Mesendoderm (in vitro differentiated cells): Measurements from ENCODE around the gene ARSJ.

Experiments used
- DNase-seq: peaks from one replicate; pipeline ENCODE4 v3.0.0; 2013
- H2AK5ac ChIP-seq: 2 replicates; pipeline ENCODE4 v1.6.1; 2013; ENCODE audit warnings: low read length, inconsistent platforms
- H2BK120ac ChIP-seq: 2 replicates; pipeline ENCODE4 v1.6.1; 2013; ENCODE audit warnings: low read depth, mild to moderate bottlenecking, low read length, moderate library complexity, mixed read lengths
- H2BK15ac ChIP-seq: replicated peaks from 2 replicates; pipeline ENCODE4 v1.6.1; 2013; ENCODE audit warnings: low read depth, mild to moderate bottlenecking, moderate library complexity
- H2BK5ac ChIP-seq: 2 replicates; pipeline ENCODE4 v1.6.1; 2013; ENCODE audit warnings: low read length, inconsistent platforms
- H3K18ac ChIP-seq: 2 replicates; pipeline ENCODE4 v1.6.1; 2013; ENCODE audit warnings: mild to moderate bottlenecking, low read length, mixed read lengths
- H3K23ac ChIP-seq: one replicate; pipeline ENCODE4 v1.6.1; 2013; ENCODE audit warnings: low read length
- H3K27ac ChIP-seq: 2 replicates; pipeline ENCODE4 v1.5.1; 2013; ENCODE audit warnings: low read depth, mild to moderate bottlenecking, inconsistent platforms, low read length, moderate library complexity
- H3K27me3 ChIP-seq: 2 replicates; pipeline ENCODE4 v1.6.1; 2013; ENCODE audit warnings: low read length, control low read depth, mild to moderate bottlenecking, inconsistent platforms; ENCODE audit not compliant: insufficient read depth, poor library complexity
- H3K36me3 ChIP-seq: 2 replicates; pipeline ENCODE4 v1.6.1; 2013; ENCODE audit warnings: low read length, inconsistent platforms; ENCODE audit not compliant: control insufficient read depth, insufficient read depth
- H3K4ac ChIP-seq: one replicate; pipeline ENCODE4 v1.6.1; 2013; ENCODE audit warnings: low read depth, mild to moderate bottlenecking, low read length, moderate library complexity
- H3K4me1 ChIP-seq: 2 replicates; pipeline ENCODE4 v1.6.1; 2013; ENCODE audit warnings: low read depth, low read length, inconsistent platforms; ENCODE audit not compliant: control insufficient read depth
- H3K4me2 ChIP-seq: 2 replicates; pipeline ENCODE4 v1.6.1; 2013; ENCODE audit warnings: low read length
- H3K4me3 ChIP-seq: 2 replicates; pipeline ENCODE4 v1.5.1; 2013; ENCODE audit warnings: mild to moderate bottlenecking, low read length
- H3K56ac ChIP-seq: one replicate; pipeline ENCODE4 v1.6.1; 2013; ENCODE audit warnings: low read length
- H3K79me1 ChIP-seq: 2 replicates; pipeline ENCODE4 v1.6.1; 2013; ENCODE audit warnings: low read length, inconsistent platforms
- H3K79me2 ChIP-seq: 2 replicates; pipeline ENCODE4 v1.6.1; 2013; ENCODE audit warnings: mild to moderate bottlenecking, low read length; ENCODE audit not compliant: control insufficient read depth, insufficient read depth
- H3K9ac ChIP-seq: 2 replicates; pipeline ENCODE4 v1.6.1; 2013; ENCODE audit warnings: low read length, inconsistent platforms
- H4K5ac ChIP-seq: one replicate; pipeline ENCODE4 v1.6.1; 2013; ENCODE audit warnings: low read length
- H4K8ac ChIP-seq: one replicate; pipeline ENCODE4 v1.6.1; 2013; ENCODE audit warnings: low read depth, mild to moderate bottlenecking, control low read depth, low read length, moderate library complexity
- WGBS: extraction: QIAGEN DNeasy Blood & Tissue Kit; methylation state at CpG from one replicate; pipeline ENCODE4 v1.1.7; 2013; ENCODE audit warnings: low lambda C conversion rate, missing lambda C conversion rate; ENCODE audit not compliant: insufficient coverage; ENCODE audit errors: extremely low coverage; 5-methylcytosine and 5-hydroxymethylcytosine counted together

The ARSJ gene

DNA sequence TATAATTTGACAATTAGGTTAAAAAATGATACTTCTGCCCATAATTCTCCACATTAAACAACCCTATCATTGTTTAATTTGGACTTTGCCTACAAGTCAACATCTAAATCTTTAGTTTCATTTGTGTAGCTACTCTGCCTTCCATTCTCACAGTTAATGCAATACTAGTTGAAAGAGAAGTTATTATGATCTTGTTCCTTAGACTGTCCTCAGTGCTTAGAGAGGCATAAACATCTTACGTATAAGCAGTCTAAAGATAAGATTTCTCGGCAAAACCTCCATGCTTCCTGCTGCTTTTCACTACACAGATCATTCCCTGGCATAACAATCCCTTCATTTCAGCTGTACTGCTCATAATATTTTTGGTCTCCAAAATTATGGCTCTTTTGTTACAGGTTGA, 112.8 kb downstream of the ARSJ start:
- no peak overlapping the region for H4K5ac ChIP-seq
- no peak overlapping the region for H3K4me3 ChIP-seq
- no peak overlapping the region for H3K9ac ChIP-seq
- no peaks in the 10 kb centered on the region for H3K27me3 ChIP-seq
- no peak overlapping the region for H3K23ac ChIP-seq
- no peak overlapping the region for H3K4me2 ChIP-seq
- H2BK120ac ChIP-seq, result no peak overlapping the region
- H3K27ac ChIP-seq, result no peak overlapping the region
- no peaks in the 10 kb centered on the region for H3K4me1 ChIP-seq
- no CpG with 5 or more reads among the region's 2 CpGs for WGBS
- H3K36me3 ChIP-seq, result no peaks in the 10 kb centered on the region
- DNase-seq, result no peak
- H3K79me2 ChIP-seq, result no peaks in the 10 kb centered on the region
- H4K8ac ChIP-seq, result no peak overlapping the region
- H3K56ac ChIP-seq, result no peak overlapping the region
- no peak overlapping the region for H2AK5ac ChIP-seq
- no peak overlapping the region for H3K4ac ChIP-seq
- H2BK5ac ChIP-seq, result no peak overlapping the region
- H3K79me1 ChIP-seq, result no peaks in the 10 kb centered on the region
- no peak overlapping the region for H3K18ac ChIP-seq
- H2BK15ac ChIP-seq, result no peak overlapping the region

DNA sequence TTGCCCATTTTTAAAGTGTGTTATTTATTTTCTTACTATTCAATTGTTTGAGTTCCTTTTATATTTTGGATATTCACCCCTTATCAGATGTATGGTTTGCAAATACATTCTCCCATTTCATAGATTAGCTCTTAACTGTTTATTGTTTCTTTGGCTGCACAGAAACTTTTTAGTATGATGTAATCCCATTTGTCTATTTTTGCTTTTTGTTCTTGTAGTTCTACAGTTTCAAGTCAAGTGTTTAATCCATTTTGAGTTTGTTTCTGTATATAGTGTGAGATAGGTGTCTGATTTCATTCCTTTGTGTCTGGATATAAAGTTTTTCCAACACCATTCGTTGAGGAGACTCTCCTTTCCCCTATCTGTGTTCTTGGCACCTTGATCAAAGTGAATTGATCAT, 120.5 kb downstream of the ARSJ start:
- H3K4me3 ChIP-seq, result no peak overlapping the region
- no CpG with 5 or more reads among the region's 1 CpG for WGBS

GRCh38 chr4:113851816-113852215, 127.6 kb downstream of the ARSJ start:
- Histone ChIP-seq H3K79me1 (no peaks in the 10 kb centered on the region), H3K36me3 (no peaks in the 10 kb centered on the region), H3K27ac (no peak overlapping the region), H3K4me2 (no peak overlapping the region), H3K9ac (no peak overlapping the region), H4K5ac (no peak overlapping the region), H2BK15ac (no peak overlapping the region), H3K79me2 (no peaks in the 10 kb centered on the region), H3K4ac (no peak overlapping the region), H4K8ac (no peak overlapping the region), H3K18ac (no peak overlapping the region), H3K27me3 (no peaks in the 10 kb centered on the region), H3K23ac (no peak overlapping the region), H3K4me3 (no peak overlapping the region), H3K4me1 (no peaks in the 10 kb centered on the region), H3K56ac (no peak overlapping the region), H2AK5ac (no peak overlapping the region), H2BK5ac (no peak overlapping the region), H2BK120ac (no peak overlapping the region)
- WGBS, result no CpG with 5 or more reads among the region's 5 CpGs
- DNase-seq, result no peak

More for the DNA sequence above, 120.5 kb downstream of the ARSJ start:
- Histone ChIP-seq H3K4ac (no peak overlapping the region), H2AK5ac (no peak overlapping the region), H4K5ac (no peak overlapping the region), H2BK120ac (no peak overlapping the region), H3K4me1 (no peaks in the 10 kb centered on the region), H3K27ac (no peak overlapping the region), H2BK15ac (no peak overlapping the region), H2BK5ac (no peak overlapping the region), H3K23ac (no peak overlapping the region), H3K18ac (no peak overlapping the region), H3K9ac (no peak overlapping the region), H4K8ac (no peak overlapping the region), H3K36me3 (no peaks in the 10 kb centered on the region), H3K79me1 (no peaks in the 10 kb centered on the region), H3K27me3 (no peaks in the 10 kb centered on the region), H3K56ac (no peak overlapping the region), H3K79me2 (no peaks in the 10 kb centered on the region), H3K4me2 (no peak overlapping the region)
- no peak for DNase-seq
